Loucy (cell line): Measurements from ENCODE around the gene ABCA9.

Experiments
- CTCF ChIP-seq: fragments of 200-600 bp; sonication (generic); conservative IDR thresholded peaks from 2 replicates; pipeline ENCODE4 v1.5.1; 2014; ENCODE audit warnings: mild to moderate bottlenecking, antibody characterized with exemption, low read length
- EZH2phosphoT487 ChIP-seq: fragments of 200-600 bp; IDR thresholded peaks from 2 replicates; pipeline ENCODE4 v1.6.1; 2018; ENCODE audit warnings: antibody characterized with exemption, mild to moderate bottlenecking, moderate library complexity, borderline replicate concordance

- TF ChIP-seq CTCF (no peak), EZH2phosphoT487 (no peak)
Measured at GRCh38 chr17:68953340-68953997, 107.3 kb downstream of the ABCA9 start.
